GM19372 (cell line): ENCODE data around the gene DDX49.

Source experiments
- ATAC-seq: cut with Tn5 transposase; IDR thresholded peaks from one replicate; pipeline ENCODE4 v1.9.1; 2021; ENCODE audit warnings: mild to moderate bottlenecking, low read depth, moderate library complexity; ENCODE audit not compliant: unreplicated experiment

Gene DDX49

GRCh38 chr19:18967358-18968146 lies 48.0 kb downstream of the DDX49 start:
- no peak for ATAC-seq

- ATAC-seq: no peak
Measured at GRCh38 chr19:18969931-18970659, 50.6 kb downstream of the DDX49 start.

- no peak for ATAC-seq
Measured at GRCh38 chr19:18972301-18972811, 52.8 kb downstream of the DDX49 start.

GRCh38 chr19:18972851-18973250 lies 53.3 kb downstream of the DDX49 start:
- no peak for ATAC-seq

- ATAC-seq: no peak
Measured at GRCh38 chr19:18975011-18975410, 55.5 kb downstream of the DDX49 start.

GRCh38 chr19:18975869-18976268 lies 56.4 kb downstream of the DDX49 start:
- ATAC-seq: no peak
